OCI-LY1 (cell line): ENCODE data around the gene OGFOD1.

Experiments
- CTCF ChIP-seq: fragments of 200-600 bp; sonication (generic), shearing (Covaris generic); IDR thresholded peaks from 2 replicates; pipeline ENCODE4 v1.5.1; 2017; ENCODE audit warnings: mild to moderate bottlenecking, antibody characterized with exemption, low read length, moderate library complexity, mixed read lengths
- EZH2 ChIP-seq: fragments of 200-600 bp; sonication (generic), shearing (Covaris generic); IDR thresholded peaks from 2 replicates; pipeline ENCODE4 v1.8.0; 2017; ENCODE audit warnings: borderline replicate concordance, mixed run types, mild to moderate bottlenecking, antibody characterized with exemption, low read length, moderate library complexity, mixed read lengths

GRCh38 chr16:56411123-56411522, 40.2 kb upstream of the OGFOD1 start:
- no peak for TF ChIP-seq CTCF
- TF ChIP-seq EZH2, result no peak
